Effector memory CD4-positive, alpha-beta T cell (primary cell): ENCODE measurements around the gene RAB3C.

Experiments
- DNase-seq, 3 donors: peaks; one replicate each; pipeline ENCODE4 v3.0.0-alpha.2; 2020
- H3K27ac ChIP-seq: 2 replicates; pipeline ENCODE4 v1.7.0; 2013; ENCODE audit warnings: mild to moderate bottlenecking, low read length, moderate library complexity; ENCODE audit not compliant: insufficient read depth, poor library complexity, severe bottlenecking
- H3K27me3 ChIP-seq: replicated peaks from 2 replicates; pipeline ENCODE4 v1.7.0; 2013; ENCODE audit warnings: mild to moderate bottlenecking, low read length; ENCODE audit not compliant: insufficient read depth, control insufficient read depth, poor library complexity, severe bottlenecking
- H3K36me3 ChIP-seq: 2 replicates; pipeline ENCODE4 v1.7.0; 2013; ENCODE audit warnings: mild to moderate bottlenecking, low read length, moderate library complexity; ENCODE audit not compliant: control insufficient read depth, insufficient read depth
- H3K4me1 ChIP-seq: 2 replicates; pipeline ENCODE4 v1.7.0; 2013; ENCODE audit warnings: low read length, mild to moderate bottlenecking; ENCODE audit not compliant: control insufficient read depth, insufficient read depth, poor library complexity, severe bottlenecking
- H3K4me3 ChIP-seq: 2 replicates; pipeline ENCODE4 v1.7.0; 2013; ENCODE audit warnings: low read length, low read depth, mild to moderate bottlenecking; ENCODE audit not compliant: insufficient read depth, poor library complexity, severe bottlenecking
- H3K9me3 ChIP-seq: 2 replicates; pipeline ENCODE4 v1.7.0; 2013; ENCODE audit warnings: mild to moderate bottlenecking, low read length, moderate library complexity; ENCODE audit not compliant: control insufficient read depth

Gene RAB3C

DNA sequence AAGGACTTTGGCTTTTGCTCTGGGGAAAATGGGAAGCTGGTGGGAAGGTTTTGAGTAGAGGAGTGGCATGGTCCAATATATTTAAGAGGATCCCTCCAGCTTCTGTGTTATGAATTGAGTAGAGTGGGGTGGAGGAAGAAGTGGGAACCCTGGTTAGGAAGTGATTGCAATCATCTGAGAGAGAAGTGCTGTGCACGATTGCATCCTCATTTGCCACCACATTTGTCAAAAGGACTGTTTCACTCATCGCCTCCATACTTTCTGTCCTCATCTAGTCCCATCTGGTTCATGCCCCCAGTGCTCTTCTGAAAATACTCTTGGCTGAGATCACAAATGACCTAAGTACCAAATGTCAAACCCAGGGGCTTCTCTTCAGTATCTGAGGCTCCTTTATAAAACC is 192.1 kb downstream of the RAB3C start:
- no peaks in the 10 kb centered on the region for H3K27me3 ChIP-seq
- no peak for DNase-seq

GRCh38 chr5:58775701-58776262 is 192.9 kb downstream of the RAB3C start:
- no peaks in the 10 kb centered on the region for H3K9me3 ChIP-seq
- H3K4me3 ChIP-seq = no peak overlapping the region
- DNase-seq = no peak

More for the DNA sequence above, 192.1 kb downstream of the RAB3C start:
- no peak overlapping the region for H3K27ac ChIP-seq
- H3K4me3 ChIP-seq = no peak overlapping the region
- H3K4me1 ChIP-seq = no peaks in the 10 kb centered on the region
- H3K36me3 ChIP-seq = no peaks in the 10 kb centered on the region
- H3K9me3 ChIP-seq = no peaks in the 10 kb centered on the region

GRCh38 chr5:58776559-58776958 is 193.7 kb downstream of the RAB3C start:
- H3K9me3 ChIP-seq = no peaks in the 10 kb centered on the region
- no peak overlapping the region for H3K4me3 ChIP-seq
- no peaks in the 10 kb centered on the region for H3K27me3 ChIP-seq
- no peaks in the 10 kb centered on the region for H3K4me1 ChIP-seq
- no peak overlapping the region for H3K27ac ChIP-seq
- H3K36me3 ChIP-seq = no peaks in the 10 kb centered on the region
- no peak for DNase-seq

More at GRCh38 chr5:58775701-58776262, 192.9 kb downstream of the RAB3C start:
- Histone ChIP-seq H3K4me1 (no peaks in the 10 kb centered on the region), H3K27ac (no peak overlapping the region), H3K36me3 (no peaks in the 10 kb centered on the region), H3K27me3 (no peaks in the 10 kb centered on the region)

DNA sequence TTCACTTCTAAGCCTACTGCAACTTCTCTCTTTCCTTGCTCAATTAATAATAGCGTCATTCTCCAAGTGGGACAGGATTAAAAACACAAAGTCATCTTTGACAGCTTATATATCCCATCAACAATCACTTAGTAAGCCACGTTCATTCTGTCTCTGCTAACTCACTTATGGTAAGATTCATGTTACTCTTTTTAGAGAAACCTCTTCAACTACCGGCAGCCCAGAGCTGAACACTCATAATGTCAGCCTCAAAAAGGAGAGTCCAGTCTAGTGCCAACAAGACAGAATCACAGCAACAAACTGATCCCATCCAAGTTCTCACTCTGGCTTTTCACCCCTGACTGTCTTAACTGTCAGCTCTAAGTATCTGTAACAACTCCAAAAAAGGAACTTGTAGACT is 196.0 kb downstream of the RAB3C start:
- no peak for DNase-seq
- H3K9me3 ChIP-seq = no peaks in the 10 kb centered on the region
- H3K4me3 ChIP-seq = no peak overlapping the region
- H3K4me1 ChIP-seq = no peaks in the 10 kb centered on the region
- H3K27ac ChIP-seq = no peak overlapping the region
- no peaks in the 10 kb centered on the region for H3K27me3 ChIP-seq
- H3K36me3 ChIP-seq = no peaks in the 10 kb centered on the region

GRCh38 chr5:58786035-58786434 is 203.2 kb downstream of the RAB3C start:
- no peaks in the 10 kb centered on the region for H3K36me3 ChIP-seq
- H3K4me1 ChIP-seq = no peaks in the 10 kb centered on the region
- H3K27me3 ChIP-seq = no peaks in the 10 kb centered on the region
- no peaks in the 10 kb centered on the region for H3K9me3 ChIP-seq
- H3K4me3 ChIP-seq = no peak overlapping the region
- no peak for DNase-seq
- no peak overlapping the region for H3K27ac ChIP-seq

DNA sequence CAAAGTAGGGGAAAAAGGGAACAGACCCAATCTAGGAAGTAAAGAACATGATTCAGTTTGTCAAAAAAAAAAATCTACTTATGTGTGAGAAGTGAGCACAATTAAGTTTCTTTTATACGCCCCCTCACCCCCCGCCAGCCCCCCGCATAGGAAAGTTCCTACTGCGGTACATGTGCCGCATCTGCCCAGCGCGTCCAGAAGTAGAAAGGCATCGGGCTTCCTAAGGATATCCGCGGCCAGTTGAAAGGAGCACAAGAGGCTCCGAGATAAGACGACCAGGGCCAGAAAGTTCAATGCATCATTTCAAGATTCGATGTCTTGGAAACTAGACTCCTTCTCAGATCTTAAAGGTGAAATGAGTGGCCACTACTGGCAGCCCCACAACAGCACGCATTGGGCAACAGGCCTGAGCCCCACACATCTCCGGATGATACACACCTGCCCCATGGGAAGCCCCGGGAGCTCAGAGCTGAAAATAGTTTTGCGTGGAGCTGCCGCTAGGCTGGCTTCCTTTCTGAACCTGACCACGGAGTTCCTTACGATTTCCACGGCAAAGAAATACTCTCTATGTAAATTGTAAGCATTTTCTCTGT is 203.9 kb downstream of the RAB3C start:
- H3K27ac ChIP-seq = no peak overlapping the region
- no peak for DNase-seq
- H3K4me3 ChIP-seq = no peak overlapping the region
- H3K36me3 ChIP-seq = no peaks in the 10 kb centered on the region
- H3K9me3 ChIP-seq = no peaks in the 10 kb centered on the region
- no peaks in the 10 kb centered on the region for H3K4me1 ChIP-seq
- no peaks in the 10 kb centered on the region for H3K27me3 ChIP-seq

DNA sequence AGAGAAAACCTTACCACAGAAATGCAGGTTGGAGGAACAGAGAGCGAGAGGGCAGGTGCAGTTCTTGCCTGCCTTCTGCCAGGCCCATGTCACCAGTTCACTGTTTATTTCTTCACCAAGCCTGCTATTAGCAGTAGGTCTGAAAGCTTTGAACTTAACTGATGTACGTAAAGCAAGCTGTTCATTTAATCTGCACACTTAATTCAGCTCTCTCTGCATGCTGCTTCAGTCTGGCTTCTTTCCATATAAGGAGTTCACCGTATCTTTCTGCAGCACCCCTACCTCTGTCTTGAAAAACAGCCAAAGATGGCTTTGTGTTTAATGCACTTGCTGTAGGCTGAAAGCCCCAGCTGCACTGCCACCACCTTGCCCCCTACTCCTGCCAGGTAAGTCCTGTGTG is 205.1 kb downstream of the RAB3C start:
- Histone ChIP-seq H3K36me3 (no peaks in the 10 kb centered on the region), H3K27ac (no peak overlapping the region), H3K4me1 (no peaks in the 10 kb centered on the region), H3K9me3 (no peaks in the 10 kb centered on the region), H3K27me3 (no peaks in the 10 kb centered on the region), H3K4me3 (no peak overlapping the region)
- no peak for DNase-seq

GRCh38 chr5:58793888-58794657 is 211.2 kb downstream of the RAB3C start:
- no peaks in the 10 kb centered on the region for H3K9me3 ChIP-seq
- DNase-seq = no peak

GRCh38 chr5:58794875-58795274 is 212.0 kb downstream of the RAB3C start:
- no peak for DNase-seq
- Histone ChIP-seq H3K4me3 (no peak overlapping the region), H3K36me3 (no peaks in the 10 kb centered on the region), H3K27ac (no peak overlapping the region), H3K4me1 (no peaks in the 10 kb centered on the region), H3K27me3 (no peaks in the 10 kb centered on the region), H3K9me3 (no peaks in the 10 kb centered on the region)

More at GRCh38 chr5:58793888-58794657, 211.2 kb downstream of the RAB3C start:
- no peak overlapping the region for H3K27ac ChIP-seq
- H3K27me3 ChIP-seq = no peaks in the 10 kb centered on the region
- no peak overlapping the region for H3K4me3 ChIP-seq
- H3K4me1 ChIP-seq = no peaks in the 10 kb centered on the region
- H3K36me3 ChIP-seq = no peaks in the 10 kb centered on the region

DNA sequence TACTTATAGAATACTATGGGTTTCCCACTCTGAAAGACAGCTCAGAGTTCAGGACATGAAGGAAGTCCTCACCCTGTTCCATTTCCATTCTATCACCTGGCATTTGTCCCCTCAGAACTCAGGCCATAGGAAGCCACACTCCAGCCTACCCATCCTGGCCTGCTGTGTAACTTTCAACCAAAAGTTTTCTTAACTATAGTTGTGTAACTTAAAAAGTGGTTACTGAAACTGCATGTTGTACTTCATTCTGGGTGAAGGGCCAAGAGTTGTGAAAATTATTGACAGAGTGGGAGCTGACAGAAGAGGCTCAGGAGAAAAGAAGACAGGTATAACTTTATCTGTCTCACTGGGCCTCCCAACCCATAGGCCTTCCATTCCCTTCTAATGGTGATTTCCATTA is 212.5 kb downstream of the RAB3C start:
- H3K27me3 ChIP-seq = no peaks in the 10 kb centered on the region

More for the DNA sequence above, 212.5 kb downstream of the RAB3C start:
- no peaks in the 10 kb centered on the region for H3K4me1 ChIP-seq
- DNase-seq = no peak
- H3K27ac ChIP-seq = no peak overlapping the region
- H3K36me3 ChIP-seq = no peaks in the 10 kb centered on the region
- no peak overlapping the region for H3K4me3 ChIP-seq
- no peaks in the 10 kb centered on the region for H3K9me3 ChIP-seq
